ENCODE measurements around the gene ZNF385C.
A peak's percentile ranks its signal among the peaks of the same experiment; 100 is the strongest.
"Not testable (repeated sequence)": the region's sequence is repeated elsewhere in the genome, so short reads cannot be mapped to it uniquely, and the experiment has no call there.

ZNF385C gene

DNA sequence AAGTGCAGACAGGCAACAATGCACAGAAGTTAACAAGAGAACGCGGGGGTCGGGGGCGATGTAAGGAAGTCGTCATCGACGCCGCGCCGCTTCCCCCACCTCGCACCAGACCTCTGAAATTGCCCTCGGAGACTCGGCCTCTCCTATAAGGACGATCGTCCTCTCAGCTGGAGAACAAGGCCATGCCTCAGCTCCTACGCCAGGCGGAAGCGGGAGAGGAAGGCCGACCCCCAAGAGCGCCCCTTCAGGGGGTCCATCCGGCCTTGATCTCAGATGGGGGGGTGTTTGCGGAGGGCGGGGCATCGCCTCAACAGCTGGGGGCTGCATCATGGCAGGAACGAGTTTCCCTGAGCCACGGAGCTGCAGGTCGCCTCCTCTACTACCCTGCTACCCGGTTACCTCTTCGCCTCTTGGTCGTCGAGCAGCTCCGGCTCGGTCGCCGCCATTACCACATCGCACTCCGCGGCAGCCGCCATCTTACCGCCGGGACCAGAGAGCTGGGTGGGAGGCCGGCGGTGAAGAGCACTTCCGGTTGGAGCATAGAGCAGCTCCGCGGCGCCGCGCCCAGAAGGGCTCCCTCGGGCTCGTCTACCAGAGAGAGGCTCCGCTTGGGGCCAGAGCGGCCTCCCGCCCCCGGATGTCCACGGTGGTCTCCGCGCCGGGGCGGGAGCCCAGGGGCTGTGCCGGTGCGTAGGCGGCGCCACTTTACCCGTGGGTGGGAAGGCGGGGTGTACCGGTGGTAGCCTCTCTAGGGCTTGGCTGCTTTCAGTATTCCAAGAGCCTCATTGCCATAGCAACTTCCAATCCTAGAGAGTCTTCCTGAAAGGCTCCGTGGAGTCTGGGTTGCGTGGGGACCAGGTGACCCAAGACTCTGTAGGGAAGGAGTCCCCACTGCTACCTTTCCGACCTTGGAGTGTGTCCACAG, 81.1 kb downstream of the ZNF385C start, which contains the start of gene DNAJC7:
DNAJC7 (minus strand) TSS at position 499 of the 925 bp plus-strand sequence; CDS start at position 476, 23 bp downstream.
- DNase-seq, result peak; percentile 87 to 88

- DNase-seq, result no peak
Measured at GRCh38 chr17:42016411-42016831, 81.9 kb downstream of the ZNF385C start.

DNA sequence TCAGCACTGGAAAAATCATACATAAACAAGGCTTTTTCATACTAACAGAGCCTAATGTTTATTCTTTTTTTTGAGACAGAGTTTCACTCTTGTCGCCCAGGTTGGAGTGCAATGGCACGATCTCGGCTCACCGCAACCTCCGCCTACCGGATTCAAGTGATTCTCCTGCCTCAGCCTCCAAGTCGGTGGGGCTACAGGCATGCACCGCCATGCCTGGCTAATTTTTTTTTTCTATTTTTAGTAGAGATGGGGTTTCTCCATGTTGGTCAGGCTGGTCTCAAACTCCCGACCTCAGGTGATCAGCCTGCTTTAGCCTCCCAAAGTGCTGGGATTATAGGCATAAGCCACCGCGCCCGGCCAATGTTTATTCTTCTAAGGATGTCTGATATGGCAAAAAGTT, 84.5 kb downstream of the ZNF385C start:
- DNase-seq, result not testable (repeated sequence)

- DNase-seq, result not testable (repeated sequence)
Measured at GRCh38 chr17:42012363-42012762, 85.9 kb downstream of the ZNF385C start.

GRCh38 chr17:42010898-42011516, 87.3 kb downstream of the ZNF385C start:
- no peak for DNase-seq

DNA sequence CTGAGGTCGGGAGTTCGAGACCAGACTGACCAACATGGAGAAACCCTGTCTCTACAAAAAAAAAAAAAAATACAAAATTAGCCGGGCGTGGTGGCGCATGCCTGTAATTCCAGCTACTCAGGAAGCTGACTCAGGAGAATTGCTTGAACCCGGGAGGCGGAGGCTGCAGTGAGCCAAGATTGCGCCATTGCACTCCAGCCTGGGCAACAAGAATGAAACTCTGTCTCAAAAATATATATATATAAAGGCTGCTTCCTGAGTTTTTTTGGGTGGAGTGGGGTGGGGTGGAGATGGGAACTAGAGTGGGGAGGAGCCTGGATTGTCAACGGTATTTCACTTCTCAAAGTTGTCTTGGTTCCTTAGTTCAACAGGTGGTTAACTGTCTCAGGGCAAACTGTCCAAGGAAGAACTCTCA, 88.0 kb downstream of the ZNF385C start:
- not testable (repeated sequence) for DNase-seq

DNA sequence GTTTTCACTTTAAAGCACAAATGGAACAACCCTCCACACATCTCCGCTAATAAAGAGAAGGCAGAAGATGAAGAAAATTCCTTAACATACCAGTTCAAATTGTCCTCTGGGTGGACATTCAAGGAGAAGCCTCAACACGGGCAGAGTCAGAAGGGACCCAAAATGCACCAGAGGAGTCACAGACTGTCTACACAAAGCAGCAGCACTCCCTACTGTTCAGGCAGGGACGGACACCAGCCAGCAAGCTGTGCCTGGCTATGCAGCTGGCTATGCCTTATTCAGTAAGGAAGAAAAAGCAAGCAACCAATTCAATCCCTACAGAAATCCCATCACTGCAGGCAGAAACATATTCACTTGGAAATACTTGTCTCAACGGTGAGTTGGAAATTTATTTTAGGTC, 89.1 kb downstream of the ZNF385C start:
- DNase-seq, result no peak

DNA sequence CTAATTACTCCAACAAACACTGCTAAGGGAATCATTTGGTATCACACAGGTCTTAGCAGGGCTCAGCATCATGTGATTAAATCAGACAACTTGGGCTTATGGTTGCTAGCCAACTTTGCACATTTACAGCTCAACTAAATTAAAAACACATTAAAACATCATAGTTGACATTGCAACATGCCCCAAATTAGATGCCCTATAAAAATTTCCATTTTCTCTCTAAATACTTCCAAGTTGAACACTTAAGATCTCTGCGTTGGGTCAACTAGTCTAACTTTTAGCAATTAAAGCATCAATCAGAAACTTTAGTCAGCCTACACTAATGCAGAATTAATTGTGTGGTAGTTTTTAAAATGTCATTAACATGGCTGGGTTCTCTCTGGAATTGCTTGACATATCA, 93.1 kb downstream of the ZNF385C start:
- no peak for DNase-seq

DNA sequence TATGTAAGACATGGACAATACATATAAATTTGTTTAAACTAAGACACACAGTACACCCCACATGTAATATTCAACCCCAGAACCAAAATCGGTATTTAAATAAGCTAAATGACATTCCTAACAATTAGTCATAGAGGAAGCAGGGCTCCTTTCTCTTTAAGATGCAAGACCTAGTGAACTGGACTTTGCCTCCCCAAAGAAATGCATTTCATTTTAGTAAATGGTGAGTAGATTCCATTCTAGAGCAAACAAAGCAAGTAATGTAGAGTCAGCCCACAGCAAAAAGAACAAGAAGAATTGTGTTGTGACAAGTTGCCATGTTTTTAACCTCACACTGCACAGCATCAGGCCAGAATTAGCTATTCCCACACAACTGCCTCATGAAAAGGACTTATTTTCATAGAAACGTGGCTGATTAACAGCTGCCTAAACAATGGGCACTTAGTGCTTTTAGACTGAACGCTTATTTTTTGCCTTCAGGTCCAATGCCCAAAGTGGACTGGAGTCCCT, 95.4 kb downstream of the ZNF385C start:
- no peak for DNase-seq

DNA sequence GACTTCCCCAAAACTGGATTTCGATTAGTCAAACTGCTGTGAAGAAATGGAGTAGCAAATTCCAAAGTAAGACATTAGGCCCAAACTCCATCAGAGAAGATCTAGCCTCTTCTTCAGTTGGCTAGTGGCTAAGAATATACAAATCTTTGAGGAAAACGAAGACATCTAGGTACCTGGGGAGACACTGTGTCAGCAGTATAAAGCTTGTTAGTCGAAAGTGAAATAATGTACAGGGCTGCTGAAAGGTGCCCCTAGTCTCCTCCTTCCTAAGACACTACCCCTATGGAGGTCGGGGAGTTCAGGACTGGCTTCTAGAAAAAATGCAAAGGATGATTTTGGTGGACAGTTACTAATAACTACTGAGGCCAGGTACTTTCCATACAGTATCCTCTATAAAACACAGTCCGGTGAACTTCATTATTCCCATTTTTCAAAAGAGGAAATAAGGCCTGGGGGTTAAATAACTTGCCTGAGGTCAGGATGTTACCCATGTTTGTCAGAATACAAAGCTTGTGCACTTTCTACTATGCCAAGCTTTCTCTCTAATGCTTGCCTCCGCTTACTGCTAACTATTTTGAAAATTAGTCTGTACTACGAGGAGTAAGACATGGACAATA, 96.0 kb downstream of the ZNF385C start:
- no peak for DNase-seq

GRCh38 chr17:42001729-42002128, 96.5 kb downstream of the ZNF385C start:
- no peak for DNase-seq

GRCh38 chr17:42000413-42001133, 97.7 kb downstream of the ZNF385C start:
- no peak for DNase-seq

GRCh38 chr17:41998497-41998896, 99.8 kb downstream of the ZNF385C start:
- no peak for DNase-seq

DNA sequence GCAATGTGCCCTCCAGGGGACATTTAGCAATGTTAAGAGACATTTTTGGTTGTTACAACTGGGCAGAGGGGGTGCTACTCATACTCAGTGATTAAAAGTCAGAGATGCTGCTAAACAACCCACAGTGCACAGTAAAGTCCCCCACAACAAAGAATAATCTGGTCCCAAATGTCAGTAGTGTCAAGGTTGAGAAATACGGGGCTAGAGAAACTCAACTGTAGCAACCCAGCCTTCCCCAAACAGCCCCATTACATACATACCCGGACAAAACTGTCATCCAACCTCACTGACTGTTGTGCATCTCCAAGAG, 101.5 kb downstream of the ZNF385C start:
- no peak for DNase-seq

GRCh38 chr17:41992576-41992975, 105.7 kb downstream of the ZNF385C start:
- DNase-seq, result no peak

DNA sequence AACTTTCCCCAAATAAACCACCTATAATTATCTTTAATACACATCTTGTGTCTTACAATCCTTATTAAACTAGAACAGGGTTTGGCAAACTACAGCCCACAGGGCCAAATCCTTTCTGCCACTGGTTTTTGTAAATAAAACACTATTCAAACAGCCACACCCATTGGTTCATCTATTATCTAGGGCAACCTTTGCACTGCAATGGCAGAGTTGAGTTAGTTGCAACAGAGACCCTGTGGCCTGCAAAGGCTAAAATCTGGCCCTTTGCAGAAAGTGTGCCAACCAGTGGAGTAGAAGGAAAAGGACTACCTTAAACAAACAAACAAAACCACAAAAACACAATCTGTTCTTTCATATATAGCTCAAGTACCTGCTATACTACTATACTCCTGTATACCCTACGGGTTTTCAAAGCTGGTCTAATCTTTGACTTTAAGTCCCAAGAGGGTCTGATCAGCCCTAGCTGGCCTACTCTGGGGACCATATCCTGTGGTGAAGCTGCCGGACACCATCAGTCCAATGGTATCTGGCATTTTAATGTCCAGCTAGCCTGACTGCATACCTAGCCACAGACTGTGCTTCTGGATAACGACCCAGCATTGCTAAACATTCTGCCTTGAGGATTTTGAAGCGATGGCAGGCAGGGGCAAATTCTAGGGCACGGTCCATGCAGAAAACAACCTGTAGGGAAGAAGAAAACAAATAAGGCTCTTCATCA, 108.4 kb downstream of the ZNF385C start:
- no peak for DNase-seq

DNA sequence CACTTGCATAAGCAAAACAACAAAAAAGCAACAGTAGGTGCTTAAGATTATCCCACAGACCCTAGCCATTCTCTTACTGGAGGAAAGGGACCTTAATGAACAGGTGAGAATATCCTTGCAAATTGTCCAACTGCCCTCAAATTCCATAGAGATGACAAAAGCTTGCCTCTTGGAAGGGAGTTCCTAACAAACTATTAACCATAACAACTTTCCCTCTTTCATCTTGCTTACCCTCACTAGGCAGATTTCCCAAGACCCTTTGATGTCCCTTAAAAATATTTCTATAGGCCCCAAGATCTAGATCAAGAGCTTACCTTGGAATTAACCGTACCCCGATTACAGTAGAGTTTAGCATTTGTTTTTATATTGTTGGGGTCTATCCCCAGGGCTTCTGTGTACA, 109.9 kb downstream of the ZNF385C start:
- DNase-seq, result no peak

- peak; percentile 21 to 75 for DNase-seq
Measured at GRCh38 chr17:41987642-41988041, 110.6 kb downstream of the ZNF385C start.

GRCh38 chr17:41986634-41987033, 111.6 kb downstream of the ZNF385C start:
- DNase-seq, result no peak

- no peak for DNase-seq
Measured at GRCh38 chr17:41985919-41986318, 112.4 kb downstream of the ZNF385C start.

DNA sequence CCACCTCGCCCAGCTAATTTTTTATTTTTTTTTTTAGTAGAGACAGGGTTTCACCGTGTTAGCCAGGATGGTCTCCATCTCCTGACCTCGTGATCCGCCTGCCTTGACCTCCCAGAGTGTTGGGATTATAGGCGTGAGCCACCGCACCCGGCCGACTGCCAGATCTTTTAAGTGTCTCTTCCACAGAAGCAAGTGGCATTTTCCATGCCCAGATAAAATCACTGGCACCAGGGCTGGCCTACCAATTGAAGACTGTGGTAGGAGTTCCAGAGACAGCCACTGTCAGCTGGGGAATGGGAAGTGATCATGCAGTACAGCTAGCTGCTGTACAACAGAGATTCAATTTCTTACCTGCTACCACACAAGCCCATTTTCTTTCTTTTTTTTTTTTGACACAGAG, 113.8 kb downstream of the ZNF385C start:
- no peak for DNase-seq

Measured in NCI-H187 (cell line).